Heart left ventricle (tissue), 13 donors: ENCODE results near the gene DTX2.
"Not testable (repeated sequence)": the region's sequence is repeated elsewhere in the genome, so short reads cannot be mapped to it uniquely, and the experiment has no call there.

Experiments used
- CTCF ChIP-seq, 12 donors: fragments of 200-600 bp; sonication (generic) in 4 of 12; IDR thresholded peaks; one replicate each; pipeline versions ENCODE4 v1.5.0 to v1.8.0; 2018 to 2022; ENCODE audit warnings: antibody characterized with exemption in 12 of 12, mild to moderate bottlenecking in 5 of 12
- POLR2A ChIP-seq, 2 donors: fragments of 450-650 bp; IDR thresholded peaks; one replicate each; pipeline ENCODE4 v1.6.1; 2017; ENCODE audit warnings: antibody characterized with exemption in 2 of 2, mild to moderate bottlenecking in 2 of 2, moderate library complexity in 2 of 2
- donor health status: ischemic (EF 13 %, LVEDD 7.1; RV severe dilation, severe dysfunction).
- donor health status: DM: no; HTN: yes; CAD: no.
- donor health status: DM: no; HTN: no; CAD: no.
- donor health status: ischemic (EF 25% LVEDD 6.9; RV normal size, moderate dysfunction).
- donor health status: ischemic (EF 25% LVEDD 5.7; RV mildly dilated, moderate dysfunction).
- donor health status: ischemic (EF 35%, LVEDD 5.7; RV mildly dilated, moderate dysfunction).
- donor health status: nonischemic (EF 11% LVEDD 7.7; RV severe dilation, severe dysfunction).
- donor health status: DM: yes; HTN: yes; CAD: no.
- donor health status: PGD.
- donor health status: ischemic (EF 29% LVEDD 5.4; RV normal size, mild dysfunction).
- donor health status: nonischemic (EF 23%, LVEDD 6.1; RV moderate dilation, normal function).

- TF ChIP-seq CTCF, POLR2A (IDR thresholded peaks at IDR 0.05): not testable (repeated sequence)
These were observed 38.4 kb downstream of the DTX2 start for GRCh38 chr7:76499924-76500241.
